ENCODE data around the gene LSM7. TPM values are rescaled to one million over a fixed set of nuclear protein-coding genes. Genes with fewer than 3 reads are reported as not detected.

The LSM7 gene
- total and polyA plus RNA-seq, 9 of the 15 experiments (the other 6 are each of a cell fraction or from before 2014, with no cell fraction given): 40.5 to 690 (median 265) TPM

GRCh38 chr19:2274185-2274711 lies 54.1 kb downstream of the LSM7 start (continued):
- TF ChIP-seq YBX1 (IDR thresholded peaks at IDR 0.05): no peak
- TF ChIP-seq SP1 (CRISPR knock-in tag; IDR thresholded peaks at IDR 0.05): 0 out of 2 replicates have a peak, but pooled peaks have one; percentile 5
- no peak for TF ChIP-seq MCM3 (IDR thresholded peaks at IDR 0.05)
- TF ChIP-seq ZFP91 (CRISPR knock-in tag; IDR thresholded peaks at IDR 0.05): no peak
- no peak for TF ChIP-seq NFIX (CRISPR knock-in tag; IDR thresholded peaks at IDR 0.05; ENCODE audit: low read depth)
- TF ChIP-seq, protein P1, sequence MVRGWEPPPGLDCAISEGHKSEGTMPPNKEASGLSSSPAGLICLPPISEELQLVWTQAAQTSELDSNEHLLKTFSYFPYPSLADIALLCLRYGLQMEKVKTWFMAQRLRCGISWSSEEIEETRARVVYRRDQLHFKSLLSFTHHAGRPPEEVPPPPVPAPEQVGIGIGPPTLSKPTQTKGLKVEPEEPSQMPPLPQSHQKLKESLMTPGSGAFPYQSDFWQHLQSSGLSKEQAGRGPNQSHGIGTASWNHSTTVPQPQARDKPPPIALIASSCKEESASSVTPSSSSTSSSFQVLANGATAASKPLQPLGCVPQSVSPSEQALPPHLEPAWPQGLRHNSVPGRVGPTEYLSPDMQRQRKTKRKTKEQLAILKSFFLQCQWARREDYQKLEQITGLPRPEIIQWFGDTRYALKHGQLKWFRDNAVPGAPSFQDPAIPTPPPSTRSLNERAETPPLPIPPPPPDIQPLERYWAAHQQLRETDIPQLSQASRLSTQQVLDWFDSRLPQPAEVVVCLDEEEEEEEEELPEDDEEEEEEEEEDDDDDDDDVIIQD (CRISPR knock-in tag; IDR thresholded peaks at IDR 0.05): no peak
- TF ChIP-seq, protein P2, sequence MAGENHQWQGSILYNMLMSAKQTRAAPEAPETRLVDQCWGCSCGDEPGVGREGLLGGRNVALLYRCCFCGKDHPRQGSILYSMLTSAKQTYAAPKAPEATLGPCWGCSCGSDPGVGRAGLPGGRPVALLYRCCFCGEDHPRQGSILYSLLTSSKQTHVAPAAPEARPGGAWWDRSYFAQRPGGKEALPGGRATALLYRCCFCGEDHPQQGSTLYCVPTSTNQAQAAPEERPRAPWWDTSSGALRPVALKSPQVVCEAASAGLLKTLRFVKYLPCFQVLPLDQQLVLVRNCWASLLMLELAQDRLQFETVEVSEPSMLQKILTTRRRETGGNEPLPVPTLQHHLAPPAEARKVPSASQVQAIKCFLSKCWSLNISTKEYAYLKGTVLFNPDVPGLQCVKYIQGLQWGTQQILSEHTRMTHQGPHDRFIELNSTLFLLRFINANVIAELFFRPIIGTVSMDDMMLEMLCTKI (IDR thresholded peaks at IDR 0.05; ENCODE audit: partially characterized antibody): no peak
- no peak for TF ChIP-seq WHSC1 (IDR thresholded peaks at IDR 0.05; ENCODE audit: low read length)
- TF ChIP-seq CHD4 (IDR thresholded peaks at IDR 0.05; ENCODE audit: insufficient read depth, insufficient replicate concordance, low read depth, low read length, poor library complexity, severe bottlenecking): no peak
- peak; percentile 76 for TF ChIP-seq ZFP36 (IDR thresholded peaks at IDR 0.05; ENCODE audit: low read depth, low read length, partially characterized antibody)
- TF ChIP-seq PCBP2 (IDR thresholded peaks at IDR 0.05; ENCODE audit: low read depth, low read length, poor library complexity, severe bottlenecking): no peak
- no peak for TF ChIP-seq NBN (IDR thresholded peaks at IDR 0.05; ENCODE audit: low read depth)
- TF ChIP-seq RHOXF2B (CRISPR knock-in tag; conservative IDR thresholded peaks at IDR 0.05): no peak
- no peak for TF ChIP-seq TFAM (CRISPR knock-in tag; conservative IDR thresholded peaks at IDR 0.05)
- no peak for TF ChIP-seq SMAD1 (IDR thresholded peaks at IDR 0.05; ENCODE audit: low read depth, low read length, partially characterized antibody)
- TF ChIP-seq, protein P3, sequence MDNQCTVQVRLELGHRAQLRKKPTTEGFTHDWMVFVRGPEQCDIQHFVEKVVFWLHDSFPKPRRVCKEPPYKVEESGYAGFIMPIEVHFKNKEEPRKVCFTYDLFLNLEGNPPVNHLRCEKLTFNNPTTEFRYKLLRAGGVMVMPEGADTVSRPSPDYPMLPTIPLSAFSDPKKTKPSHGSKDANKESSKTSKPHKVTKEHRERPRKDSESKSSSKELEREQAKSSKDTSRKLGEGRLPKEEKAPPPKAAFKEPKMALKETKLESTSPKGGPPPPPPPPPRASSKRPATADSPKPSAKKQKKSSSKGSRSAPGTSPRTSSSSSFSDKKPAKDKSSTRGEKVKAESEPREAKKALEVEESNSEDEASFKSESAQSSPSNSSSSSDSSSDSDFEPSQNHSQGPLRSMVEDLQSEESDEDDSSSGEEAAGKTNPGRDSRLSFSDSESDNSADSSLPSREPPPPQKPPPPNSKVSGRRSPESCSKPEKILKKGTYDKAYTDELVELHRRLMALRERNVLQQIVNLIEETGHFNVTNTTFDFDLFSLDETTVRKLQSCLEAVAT (IDR thresholded peaks at IDR 0.05): no peak
- no peak for TF ChIP-seq CC2D1A (IDR thresholded peaks at IDR 0.05)
- TF ChIP-seq E2F3 (CRISPR knock-in tag; IDR thresholded peaks at IDR 0.05): no peak
- TF ChIP-seq, protein P4, sequence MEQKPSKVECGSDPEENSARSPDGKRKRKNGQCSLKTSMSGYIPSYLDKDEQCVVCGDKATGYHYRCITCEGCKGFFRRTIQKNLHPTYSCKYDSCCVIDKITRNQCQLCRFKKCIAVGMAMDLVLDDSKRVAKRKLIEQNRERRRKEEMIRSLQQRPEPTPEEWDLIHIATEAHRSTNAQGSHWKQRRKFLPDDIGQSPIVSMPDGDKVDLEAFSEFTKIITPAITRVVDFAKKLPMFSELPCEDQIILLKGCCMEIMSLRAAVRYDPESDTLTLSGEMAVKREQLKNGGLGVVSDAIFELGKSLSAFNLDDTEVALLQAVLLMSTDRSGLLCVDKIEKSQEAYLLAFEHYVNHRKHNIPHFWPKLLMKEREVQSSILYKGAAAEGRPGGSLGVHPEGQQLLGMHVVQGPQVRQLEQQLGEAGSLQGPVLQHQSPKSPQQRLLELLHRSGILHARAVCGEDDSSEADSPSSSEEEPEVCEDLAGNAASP (IDR thresholded peaks at IDR 0.05): no peak

All from K562 (cell line).